DMS 273 treated with DMSO at 0.1 percent for 48 hours (cell line): ENCODE data around the gene PPP3R2.
"Not testable (repeated sequence)": the region's sequence is repeated elsewhere in the genome, so short reads cannot be mapped to it uniquely, and the experiment has no call there.

Source experiments
- DNase-seq: peaks from one replicate; lab custom pipeline; 2025; lab: John Stamatoyannopoulos, UW

Gene PPP3R2, protein sequence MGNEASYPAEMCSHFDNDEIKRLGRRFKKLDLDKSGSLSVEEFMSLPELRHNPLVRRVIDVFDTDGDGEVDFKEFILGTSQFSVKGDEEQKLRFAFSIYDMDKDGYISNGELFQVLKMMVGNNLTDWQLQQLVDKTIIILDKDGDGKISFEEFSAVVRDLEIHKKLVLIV

DNA sequence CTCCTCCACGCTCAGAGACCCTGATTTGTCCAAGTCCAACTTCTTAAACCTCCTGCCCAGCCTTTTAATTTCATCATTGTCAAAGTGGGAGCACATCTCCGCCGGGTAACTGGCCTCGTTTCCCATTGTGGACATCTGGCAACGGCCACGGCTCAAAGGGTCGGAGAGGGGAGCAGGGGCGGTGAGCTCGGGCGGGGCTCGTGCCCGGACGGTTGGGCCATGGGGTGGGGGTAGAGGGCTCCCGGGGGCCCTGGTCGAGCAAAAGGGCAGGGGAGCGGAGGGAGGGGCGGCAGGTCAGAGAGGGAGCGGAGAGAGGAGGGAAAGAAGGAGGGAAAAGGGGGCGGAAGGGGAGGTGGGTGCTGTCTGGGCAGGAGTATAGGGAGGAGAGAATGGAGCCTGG is at the start of gene PPP3R2:
Gene PPP3R2 (minus strand): TSS at position 174 of the 400 bp plus-strand sequence. CDS start 48 bp downstream, at position 126.
- no peak for DNase-seq

DNA sequence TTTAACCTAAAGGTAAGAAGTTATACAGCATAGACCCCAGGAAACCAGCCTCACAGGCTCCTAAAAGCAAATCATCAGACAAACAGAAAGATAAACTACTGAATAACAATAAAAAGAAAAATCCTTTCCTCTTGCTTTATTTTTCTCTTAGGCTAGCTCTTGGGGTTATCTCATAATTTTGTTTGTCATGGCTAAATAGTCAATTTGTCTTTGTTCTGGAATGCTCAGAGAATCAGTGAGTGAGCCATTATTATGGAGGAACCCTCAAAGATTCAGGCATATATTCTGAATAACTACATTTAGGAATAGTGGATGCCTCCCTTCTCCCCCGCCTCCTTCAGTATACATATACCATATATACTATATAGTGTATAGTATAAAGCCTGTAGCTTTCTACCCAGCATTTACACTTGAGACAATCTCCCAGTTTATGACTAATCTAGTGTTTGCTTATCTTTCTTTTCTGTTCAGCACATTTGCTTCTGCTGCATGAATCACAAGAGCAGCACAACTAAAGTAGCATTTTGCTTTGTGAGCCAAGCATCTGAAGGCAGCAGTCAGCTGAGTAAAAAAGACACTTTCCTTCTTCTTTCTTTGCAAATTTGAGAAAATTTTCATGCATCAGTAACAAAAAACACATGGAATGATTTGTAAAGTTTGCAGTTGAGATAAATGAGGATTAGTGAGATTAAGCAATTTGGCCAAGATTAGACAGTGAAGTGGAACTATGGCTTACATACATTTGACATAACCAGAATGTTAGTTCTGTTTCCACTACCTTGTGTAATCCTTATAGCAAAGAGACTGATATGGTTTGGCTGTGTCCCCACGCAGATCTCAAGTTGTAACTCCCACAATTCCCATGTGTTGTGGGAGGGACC is 45.3 kb upstream of the PPP3R2 start:
- DNase-seq = no peak

DNA sequence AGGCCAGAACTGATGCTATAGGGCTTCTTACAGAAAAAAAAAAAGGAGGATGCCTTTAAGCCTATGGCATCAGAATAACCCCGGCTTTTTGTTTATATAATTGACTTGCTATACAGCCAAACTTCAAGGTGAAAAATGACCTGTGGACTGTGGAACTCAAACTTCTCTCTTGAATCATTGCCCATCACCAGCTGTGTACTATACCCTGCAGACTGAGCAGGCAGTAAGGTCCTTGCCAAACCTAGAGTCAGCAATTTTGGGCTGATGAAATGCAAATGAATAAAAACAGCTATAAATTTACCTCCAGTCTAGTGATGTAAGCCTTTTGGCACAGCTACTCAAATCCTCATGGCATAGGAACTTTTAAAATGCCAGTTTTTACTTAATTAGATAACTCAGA is 44.5 kb upstream of the PPP3R2 start:
- DNase-seq = no peak

DNA sequence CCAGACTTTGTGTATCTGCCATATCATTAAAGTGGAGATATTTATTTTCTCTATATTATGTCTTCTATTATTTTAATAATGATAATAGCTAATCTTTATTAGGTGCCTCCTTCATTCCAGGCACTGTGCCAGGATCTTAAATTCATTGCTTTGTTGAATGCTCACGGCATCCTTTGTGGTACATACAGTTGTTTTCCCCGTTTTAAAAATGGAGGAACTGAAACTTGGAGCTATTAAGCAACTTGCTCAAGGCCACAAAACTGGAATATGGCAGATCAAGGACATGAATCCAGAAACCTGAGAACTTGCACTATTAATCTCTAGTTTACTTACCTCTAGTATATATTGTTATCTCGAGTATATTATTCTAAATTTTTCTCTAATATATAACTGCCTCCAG is 41.5 kb upstream of the PPP3R2 start:
- DNase-seq = no peak

DNA sequence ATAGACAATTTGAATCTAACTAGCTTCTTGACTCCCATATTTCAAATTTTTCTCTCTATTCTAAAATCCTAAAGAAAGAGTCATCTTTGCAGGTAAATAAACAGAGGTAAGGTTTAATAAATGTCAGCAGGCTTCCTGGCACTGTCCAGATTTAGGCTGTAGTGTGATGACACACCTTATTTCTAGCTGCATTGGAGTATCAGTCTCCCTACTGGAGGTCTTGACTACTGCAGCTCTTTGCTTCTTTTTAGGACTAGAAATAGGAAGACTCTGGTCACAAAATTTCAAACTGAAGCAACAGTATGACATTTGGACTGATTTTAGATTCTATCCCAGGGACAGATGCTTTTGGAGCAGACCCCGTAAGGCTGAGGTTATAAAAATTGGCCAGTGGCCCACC is 40.7 kb upstream of the PPP3R2 start:
- DNase-seq = no peak

DNA sequence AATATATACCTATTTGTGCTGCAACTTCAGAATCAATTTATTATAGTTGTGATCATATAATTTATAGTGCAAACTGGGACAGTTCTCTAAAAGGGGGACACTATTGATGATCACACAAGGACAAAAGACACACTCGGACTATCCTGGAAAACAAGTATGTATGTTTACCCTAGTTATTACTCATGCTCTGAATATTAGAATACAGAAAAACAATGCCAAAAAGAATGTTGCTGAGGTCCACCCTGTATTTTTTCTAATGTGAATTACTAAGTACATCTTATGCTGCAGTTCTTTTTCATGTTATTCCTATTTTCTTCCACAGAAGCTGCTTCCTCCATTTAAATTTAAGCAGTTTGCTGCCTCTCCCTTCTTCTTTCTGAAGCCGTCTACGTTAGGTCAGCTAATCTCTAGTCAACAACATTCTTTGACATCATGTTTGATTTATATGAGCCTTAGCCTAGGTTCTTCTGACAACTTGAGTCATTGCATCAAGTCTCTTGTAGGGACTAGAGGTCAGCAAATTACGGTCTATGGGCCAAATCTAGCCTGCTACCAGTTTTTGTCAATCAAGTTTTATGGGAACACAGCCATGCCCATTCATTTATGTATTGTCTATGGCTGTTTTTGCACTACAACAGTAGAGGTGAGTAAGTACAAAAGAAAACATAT is 40.1 kb upstream of the PPP3R2 start:
- DNase-seq = no peak

DNA sequence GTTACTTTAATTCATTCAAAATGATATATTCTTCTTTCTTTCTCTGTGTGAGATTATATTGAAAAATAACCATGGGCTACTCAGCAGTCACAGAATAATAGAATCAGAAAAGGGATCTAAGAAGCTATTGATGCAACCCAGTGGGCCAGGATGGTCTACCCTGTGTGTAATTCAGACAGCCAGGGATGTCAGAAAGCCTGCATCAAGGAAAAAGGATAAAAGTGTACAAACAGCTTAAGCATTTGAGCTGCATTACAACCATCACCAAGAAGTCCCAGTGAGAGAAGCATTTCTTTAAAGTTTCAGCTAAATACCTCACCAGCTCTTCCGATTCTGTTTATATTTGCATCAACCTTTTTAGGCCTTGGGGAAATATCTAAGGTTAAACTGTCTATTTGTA is 37.8 kb upstream of the PPP3R2 start:
- DNase-seq = no peak

DNA sequence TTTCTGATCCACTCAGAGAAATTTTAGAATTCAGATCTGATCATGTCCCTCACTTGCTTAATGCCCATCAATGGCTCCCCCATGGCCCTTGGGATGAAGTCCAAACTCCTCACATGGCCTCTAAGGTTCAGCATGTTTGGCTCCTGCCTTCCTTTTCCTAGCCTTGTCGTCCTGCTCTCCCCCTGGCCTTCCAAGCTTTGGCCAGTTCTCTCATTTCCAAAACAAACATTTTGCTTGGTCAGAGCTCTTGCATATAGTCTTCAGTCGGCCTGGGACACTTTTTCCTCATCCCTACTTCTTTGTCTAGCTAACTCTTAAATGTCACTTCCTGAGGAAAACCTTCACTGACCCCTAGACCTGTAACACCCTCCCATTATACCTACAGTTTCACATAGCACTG is 37.1 kb upstream of the PPP3R2 start:
- no peak for DNase-seq

DNA sequence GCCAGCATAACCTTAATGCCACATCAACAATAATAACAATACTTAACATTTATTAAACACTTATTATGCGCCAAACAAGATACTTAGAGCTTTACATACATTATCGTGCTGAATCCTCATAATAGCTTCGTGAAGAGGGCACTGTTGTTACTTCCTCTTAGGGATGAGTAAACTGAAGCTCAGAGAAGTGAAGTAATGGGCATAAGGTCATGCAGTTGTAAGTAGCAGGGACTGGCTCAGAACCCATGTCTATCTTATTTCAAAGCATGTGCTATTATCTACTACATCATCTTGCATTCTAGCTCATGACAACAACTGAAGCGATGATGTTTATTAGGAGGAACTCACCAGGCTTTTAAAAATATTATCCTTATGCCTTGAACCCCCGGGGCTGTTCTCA is 34.9 kb upstream of the PPP3R2 start:
- no peak for DNase-seq

DNA sequence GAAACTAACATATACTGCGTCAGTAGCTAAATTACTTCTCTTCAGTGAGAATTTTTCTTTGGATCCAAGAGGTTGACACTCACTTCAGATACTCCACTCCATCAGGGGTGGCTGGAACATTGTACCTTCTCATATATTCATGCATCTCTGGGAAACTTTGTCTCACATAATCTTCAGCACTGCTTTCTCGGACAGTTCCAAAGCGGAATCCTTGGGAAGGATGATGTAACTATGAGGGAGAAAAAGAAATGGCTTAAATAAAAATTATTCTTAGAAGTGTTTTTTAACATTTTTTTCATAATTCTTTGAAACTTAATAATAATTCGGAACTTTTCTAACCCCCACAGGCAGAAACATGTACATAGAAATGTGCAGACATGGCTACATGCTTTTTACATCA is 33.4 kb upstream of the PPP3R2 start:
- DNase-seq = no peak

DNA sequence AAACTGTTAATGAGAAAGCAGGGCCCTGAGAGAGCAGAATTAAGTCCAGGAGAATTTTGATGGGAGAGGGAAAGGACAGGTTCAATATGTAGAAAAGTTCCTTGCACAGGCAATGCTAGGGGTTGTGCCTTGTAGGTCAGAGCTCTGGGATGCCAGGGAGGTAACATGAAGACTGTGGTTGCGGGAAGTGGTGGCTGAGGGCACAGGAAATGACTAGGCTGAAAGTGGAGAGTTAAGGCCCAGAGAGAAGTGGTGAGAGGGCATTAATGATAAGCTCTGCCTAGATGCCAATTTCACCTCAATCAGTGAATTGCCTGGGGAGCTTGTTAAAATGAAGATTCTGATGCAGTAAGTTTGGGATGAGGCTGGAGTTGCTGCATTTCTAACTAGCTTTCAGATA is 31.5 kb upstream of the PPP3R2 start:
- no peak for DNase-seq

DNA sequence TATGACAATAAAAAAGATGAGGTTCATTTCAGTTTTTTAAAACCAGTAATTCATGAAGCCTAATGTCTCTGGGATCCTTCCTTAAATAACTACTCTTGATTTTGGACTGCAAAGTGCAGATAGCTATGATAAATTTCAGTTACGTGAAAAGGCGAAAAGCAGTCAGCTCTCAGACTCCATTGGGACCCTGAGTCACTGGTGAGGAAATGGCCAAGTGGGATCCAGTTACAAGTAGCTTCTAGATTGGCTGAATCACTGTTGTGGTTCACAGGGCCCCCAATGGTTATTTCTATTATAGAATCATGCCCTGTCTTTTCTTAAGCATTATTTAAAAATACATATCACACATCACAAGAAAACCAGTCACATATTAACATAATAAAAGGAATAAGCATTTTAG is 31.1 kb upstream of the PPP3R2 start:
- DNase-seq = no peak

DNA sequence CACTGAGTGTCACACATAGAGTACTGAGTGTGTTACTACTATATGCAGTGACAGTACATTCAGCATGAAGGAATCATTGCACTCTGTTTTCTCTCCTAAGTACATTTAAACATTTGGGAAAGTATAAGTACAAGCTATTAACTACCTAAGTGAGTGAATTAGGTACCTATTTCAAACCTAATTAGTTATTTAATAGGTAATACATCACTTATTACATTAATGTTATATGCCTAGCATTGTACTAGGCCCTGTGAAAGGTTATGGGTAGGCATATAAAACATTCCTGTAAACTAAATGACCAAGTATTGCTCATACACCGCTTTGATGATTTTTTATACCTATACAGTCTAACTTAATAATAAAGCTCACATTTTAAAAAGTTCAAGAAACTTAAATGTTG is 25.7 kb upstream of the PPP3R2 start:
- DNase-seq = no peak

DNA sequence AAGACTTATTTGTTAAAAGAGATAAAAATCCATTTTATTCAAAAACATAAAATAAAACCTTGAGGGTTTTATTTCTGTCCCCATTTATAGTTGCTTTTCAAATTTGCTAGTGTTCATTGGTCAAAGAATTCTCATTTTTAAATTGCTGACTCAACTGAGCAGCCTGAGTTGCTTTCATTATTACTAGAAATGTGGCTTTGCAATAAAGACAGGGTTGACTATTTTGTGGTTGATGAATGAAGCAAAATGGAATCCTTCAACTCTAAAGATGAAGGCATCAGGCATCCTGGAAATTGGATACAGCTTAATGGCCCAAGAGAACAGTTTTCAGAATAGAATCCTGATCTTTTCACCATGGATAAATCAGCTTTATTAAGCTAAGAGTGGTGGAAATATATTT is 23.9 kb upstream of the PPP3R2 start:
- DNase-seq = no peak

DNA sequence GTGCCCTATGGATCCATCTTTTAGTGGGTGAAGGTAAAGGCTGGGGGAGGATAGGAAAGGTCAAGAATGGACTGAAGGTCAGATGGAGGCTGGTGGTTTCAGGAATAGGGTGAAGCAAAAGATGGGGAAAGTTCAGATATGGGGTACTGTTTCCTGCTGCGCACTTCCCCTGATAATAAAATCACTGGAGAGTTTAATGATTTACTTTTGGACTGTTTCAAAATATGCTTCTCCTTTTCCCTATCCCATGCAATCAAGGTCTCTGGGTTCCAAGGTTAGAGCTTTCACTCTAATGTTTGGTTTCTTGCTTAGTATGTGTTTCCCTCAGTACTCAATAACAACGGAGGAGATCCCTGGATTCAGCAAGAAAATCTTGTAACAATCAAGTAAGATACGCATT is 10.8 kb upstream of the PPP3R2 start:
- DNase-seq = no peak

DNA sequence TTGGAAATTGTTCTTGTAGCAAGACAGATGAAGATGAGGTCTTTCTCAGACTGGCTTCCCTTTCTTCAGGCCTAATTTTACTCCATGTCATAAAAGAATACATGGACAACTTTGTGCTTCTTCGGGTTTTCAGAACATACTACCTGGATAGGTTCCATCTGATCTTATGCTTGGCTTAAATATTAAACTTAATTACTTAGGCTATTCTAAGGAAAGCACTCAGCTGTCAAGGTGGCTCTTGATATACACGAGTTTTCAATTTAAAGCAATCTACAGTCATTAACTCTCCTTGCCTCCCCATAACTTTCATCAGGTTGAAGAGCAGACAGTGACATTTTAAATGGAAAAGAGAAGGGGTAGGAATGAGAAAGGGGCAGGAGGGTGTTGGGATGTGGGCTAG is 9.5 kb upstream of the PPP3R2 start:
- no peak for DNase-seq

DNA sequence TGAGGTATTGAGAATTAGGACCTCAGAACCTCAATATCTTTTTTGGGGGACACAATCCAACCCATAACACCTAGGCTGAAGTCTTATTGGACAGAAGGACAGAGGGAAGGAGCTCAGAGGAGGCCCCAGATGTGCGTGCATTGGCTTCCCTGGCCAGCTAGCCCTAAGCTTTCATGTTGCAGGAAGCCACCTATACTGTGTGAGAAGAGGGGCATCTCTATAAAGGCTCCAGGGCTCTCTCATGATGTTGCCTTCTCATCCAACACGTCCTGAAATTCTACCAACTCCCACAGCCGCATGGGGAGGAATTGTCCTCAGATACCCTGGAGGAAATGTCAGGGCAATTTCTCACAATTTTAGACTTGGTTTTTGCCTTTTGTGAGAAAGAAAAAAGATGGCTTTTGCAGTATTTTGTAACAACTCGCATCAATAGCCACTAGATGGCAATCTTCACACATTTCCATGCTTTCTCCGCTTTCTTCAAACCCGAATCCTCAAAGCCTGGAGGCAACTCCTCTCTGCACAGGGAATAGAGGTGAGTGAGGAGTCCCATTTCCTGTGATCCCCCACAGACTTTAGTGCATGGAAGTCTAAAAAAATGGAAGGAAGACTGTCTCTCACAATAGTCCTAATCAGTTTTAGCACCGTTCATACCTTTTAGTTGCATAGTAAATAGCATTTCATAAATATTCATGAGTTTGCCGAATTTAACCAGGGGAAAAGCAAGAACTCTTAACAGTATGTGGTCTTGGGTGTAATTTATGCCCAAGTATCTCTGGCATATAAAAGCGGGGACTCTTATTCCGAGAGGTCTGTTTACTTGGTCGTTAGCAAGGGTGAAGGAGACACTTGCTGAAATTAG is 7.4 kb upstream of the PPP3R2 start:
- DNase-seq = peak; percentile 15

DNA sequence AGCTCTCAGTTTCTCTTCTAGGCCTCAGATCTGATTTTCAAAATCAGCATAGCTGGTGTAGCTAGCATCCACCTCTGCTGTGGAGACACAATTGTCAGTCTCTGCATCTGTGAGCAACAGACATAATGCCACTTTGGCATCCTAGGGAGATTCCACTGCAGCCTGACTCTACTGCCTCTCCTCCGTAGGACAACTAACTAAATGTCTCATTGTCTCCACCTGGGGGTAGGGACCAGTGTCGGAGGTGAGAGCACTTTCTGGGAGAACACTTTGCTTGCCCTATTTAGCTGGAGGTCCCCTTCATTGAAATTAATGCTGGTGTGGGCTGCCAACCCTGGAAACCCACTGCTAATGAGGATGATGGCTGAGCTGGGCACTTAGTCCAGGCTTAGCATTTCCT is 1.4 kb downstream of the PPP3R2 start:
- no peak for DNase-seq

DNA sequence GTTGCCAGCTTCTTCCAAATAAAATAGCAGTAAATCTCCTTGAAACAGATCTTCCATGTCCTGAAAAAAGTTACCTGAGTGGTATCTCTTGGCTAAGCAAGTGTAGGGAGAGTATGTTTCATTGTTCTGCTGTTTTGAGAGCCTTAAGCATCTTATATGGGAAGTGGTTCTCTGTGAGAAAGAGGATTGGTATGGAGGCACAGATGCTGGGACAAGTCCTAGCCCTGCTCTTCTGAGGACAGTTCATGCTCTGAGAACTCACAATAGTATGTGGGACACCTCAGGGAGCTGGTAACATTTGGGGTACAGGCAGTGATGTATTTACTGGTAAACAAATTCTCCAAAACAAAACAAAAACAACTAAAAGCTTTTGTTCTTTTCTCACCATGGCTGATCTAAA is 2.0 kb downstream of the PPP3R2 start:
- DNase-seq = no peak

DNA sequence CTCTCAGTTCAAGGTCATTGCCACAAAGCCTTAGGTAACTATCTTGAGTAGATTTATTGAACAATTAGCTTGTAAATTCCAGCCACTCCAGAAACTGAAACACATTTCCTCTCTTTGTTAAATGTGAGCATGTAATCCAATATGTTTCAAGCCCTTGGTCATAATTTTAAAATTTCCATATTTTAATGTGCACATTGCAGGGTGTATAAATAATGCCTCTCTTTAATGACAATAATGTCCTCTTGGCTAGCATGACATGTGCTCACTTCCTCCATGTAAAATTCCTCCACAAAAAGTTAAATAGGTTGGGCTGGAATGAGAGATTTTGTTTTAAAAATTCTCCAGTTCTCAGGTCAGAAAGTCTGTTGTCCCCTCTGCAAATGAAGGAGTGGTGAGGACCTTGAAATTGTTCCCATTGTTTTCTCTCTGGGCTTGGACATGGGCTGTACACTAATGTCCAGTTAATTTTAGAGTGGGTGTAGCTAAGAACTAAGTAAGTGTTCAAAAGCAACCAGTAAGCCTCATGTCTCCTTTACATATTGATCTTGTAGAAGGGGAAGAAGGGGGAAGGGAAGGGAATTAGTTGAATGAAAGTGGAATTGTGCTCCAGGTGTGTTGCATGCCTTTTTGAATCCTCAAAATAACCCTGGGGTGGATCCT is 2.9 kb downstream of the PPP3R2 start:
- DNase-seq = no peak

DNA sequence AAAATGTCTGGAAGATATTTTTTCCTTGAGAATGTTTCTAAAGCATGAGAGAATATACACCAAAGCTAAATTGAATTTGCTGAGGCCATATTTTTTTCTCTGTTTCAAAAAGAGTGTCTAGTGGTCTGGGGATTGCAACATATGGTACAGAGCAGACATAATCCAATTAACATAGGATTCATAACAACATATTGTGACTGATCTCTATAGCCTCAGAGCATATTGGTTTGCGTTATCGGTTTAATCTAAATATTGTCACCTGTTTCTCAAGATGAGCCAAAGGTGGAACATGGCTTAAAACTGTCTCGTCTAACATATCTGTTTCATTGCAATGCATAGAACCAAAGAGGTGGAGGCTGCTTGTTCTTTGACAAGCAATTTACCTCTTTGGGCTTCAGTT is 3.9 kb downstream of the PPP3R2 start:
- peak; percentile 20 for DNase-seq

DNA sequence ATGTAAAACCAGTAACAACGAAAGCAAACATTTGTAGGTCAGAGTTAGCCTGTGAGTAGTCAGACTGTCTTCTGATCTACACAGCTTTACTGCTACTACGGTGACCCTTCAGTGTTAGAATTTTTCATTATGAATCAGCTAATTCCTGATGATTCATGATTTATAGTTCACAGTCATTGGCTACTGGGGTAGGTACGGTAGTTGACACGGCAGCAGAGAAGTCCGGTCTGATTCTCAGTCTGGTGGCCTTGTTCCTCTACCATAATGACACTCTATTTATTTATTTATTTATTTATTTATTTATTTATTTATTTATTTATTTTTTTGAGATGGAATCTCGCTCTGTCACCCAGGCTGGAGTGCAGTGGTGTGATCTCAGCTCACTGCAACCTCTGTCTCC is 4.7 kb downstream of the PPP3R2 start:
- DNase-seq = not testable (repeated sequence)
